Activated CD8-positive, alpha-beta memory T cell treated with anti-CD3 and anti-CD28 coated beads for 4 hours (primary cell): ENCODE results near the gene KPNA3.

ENCODE experiments used
- DNase-seq, 2 donors: peaks; one replicate each; pipeline ENCODE4 v3.0.0-alpha.2; 2020; ENCODE audit warnings: low read depth in 2 of 2

KPNA3 gene

DNA sequence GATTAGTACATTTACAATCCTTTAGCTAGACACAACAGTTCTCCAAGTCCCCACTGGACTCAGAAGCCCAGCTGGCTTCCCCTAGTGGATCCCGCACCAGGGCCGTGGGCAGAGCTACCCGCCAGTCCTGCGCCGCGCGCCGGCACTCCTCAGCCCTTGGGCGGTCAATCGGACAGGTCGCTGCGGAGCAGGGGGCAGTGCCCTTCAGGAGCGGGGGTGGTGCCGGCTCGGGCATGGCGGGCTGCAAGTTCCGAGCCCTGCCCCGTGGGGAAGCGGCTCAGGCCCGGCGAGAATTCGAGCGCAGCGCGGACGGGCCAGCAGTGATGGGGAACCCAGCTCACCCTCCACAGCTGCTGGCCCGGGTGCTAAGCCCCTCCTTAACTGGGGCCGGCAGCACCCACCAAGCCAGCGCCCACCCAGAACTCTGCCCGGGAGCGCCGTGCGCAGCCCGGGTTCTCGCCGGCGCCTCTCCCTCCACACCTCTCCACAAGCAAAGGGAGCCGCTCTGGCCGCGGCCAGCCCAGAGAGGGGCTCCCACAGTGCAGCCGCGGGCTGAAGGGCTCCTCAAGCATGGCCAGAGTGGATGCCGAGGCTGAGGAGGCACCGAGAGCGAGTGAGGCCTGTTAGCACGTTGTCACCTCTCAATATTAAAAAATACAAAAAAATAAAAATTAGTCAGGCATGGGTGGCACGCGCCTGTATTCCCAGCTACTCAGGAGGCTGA lies 114.1 kb downstream of the KPNA3 start:
- DNase-seq, result no peak

DNA sequence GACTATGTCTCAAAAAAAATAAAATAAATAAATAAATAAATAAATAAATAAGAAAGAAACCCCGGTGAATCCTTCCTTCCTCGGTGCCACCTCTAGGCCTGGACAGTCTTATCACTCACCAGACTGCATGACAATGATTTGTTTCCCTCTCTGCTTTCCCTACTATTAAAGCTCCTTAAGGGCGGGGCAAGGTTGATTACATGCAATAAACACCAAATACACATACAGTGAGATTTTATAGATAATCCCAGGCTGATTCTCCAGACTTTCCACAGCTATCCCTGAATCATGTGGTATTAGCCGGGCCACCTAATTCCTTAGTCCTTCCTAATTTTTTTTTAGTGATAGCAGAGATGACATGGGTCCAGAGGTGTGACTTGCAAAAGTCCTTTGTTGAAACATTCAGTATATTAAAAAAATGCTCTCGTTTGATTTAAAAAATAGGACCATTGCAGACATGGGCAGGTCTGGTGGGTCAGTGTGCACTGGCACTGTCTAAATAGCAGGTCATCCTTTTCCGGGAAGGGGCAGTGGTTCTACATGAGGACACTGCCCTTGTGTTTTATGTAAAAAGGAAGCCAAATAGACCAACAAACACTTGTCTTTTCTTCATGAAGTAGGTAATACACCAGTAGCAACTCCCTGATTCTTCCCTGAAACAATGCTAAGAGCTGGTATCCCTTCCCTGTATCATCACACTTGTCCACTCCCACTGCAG lies 115.7 kb downstream of the KPNA3 start:
- DNase-seq, result no peak

DNA sequence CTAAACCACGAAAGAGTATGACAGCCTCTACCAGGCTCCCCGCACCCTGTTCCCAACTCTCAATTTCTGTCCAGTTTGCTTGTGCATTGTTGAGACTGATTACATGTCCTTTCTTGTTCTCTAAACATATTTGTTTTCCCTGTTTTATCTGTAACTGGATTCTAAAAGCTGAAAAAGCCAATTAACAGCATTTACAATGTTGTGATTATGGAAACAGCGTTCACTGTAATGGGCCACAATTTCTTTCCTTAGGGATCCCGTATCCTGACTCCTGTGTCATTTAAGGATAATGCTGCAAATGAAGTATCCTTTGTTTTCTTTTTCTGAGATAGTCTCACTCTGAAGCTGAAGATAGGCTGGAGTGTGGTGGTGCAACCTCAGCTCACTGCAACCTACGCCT lies 121.7 kb downstream of the KPNA3 start:
- no peak for DNase-seq

DNA sequence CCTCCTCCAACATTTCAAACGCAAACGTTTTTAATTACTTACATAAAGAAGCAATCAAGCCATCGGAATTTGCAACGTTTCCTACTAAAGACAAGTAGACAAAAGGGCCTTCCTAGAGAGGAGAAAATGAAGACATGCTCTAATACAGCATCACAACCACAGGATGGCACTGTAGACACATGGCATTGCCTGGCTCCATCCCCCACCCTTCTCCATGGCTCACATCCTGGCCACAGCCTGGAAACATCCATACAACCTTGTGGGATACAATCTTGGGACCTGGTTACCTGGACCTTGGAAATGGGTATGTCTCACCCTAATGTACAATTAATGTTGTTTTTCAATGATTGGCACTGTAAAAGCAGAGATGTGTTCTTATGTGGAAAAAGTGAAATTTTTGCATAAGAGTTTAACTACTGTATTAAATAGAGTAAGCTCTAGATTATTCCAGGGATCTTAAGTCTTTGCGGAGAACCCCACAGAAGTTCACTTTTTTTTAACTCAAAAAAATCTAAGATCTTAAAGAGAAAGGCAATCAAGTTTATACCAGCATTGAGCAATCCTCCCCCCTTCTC lies 122.7 kb downstream of the KPNA3 start:
- DNase-seq, result no peak

DNA sequence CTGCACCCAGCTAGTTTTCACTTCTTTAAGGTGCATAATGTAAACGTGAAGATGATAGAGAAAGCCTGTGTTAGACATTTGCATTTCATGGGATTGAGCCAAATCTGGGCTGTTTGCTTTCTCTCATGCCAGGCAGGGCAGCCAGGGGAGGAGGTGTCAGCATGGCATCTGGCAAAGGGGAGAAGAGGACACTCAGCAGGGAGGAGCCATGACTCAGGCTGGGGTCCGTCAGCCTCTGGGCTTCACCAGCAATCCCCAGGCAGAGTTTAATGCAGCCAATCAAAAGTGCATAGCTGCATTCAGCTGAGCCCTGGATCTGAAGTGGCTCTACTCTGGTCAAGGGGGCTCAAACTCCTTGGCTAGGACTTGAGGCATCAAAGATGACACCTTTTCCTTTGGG lies 124.7 kb downstream of the KPNA3 start:
- DNase-seq, result no peak

DNA sequence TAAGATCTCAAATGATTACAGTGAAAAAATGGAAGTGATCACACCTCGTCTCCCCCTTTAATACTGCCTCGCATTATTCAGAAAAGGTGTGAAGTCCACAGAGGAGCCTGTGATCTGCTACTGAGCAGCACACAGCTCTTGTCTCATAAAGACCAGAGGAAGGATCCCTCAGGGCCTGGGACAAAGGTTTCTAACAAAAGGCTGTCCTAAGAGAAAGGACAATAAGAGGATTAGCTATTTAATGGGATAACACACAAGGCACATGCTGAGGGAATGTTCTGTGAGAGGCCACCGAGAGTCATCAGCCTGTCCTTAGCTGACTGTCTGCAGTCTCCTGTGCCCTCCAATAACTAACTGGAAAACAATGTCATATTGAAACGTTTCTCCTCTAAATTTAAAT lies 127.9 kb downstream of the KPNA3 start:
- no peak for DNase-seq

DNA sequence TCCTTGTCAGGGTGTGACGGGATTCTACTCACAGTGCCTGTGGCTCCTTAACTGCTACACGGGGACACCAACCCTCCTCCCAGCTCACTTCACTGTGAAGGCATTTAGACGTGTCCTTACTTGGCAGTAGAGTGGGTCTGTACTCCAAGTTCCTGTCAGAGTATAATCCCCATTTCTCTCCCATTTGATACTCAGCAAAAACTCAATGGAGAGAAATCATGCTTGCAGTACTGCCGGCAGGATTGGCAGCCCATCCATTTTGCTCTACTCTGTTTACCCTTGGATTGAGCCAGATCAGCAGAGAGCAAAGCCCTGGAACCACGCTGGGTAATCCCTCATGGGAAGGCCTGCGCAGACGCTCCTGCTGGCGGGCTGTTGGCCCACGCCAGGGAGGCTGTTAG lies 135.2 kb downstream of the KPNA3 start:
- DNase-seq, result no peak

DNA sequence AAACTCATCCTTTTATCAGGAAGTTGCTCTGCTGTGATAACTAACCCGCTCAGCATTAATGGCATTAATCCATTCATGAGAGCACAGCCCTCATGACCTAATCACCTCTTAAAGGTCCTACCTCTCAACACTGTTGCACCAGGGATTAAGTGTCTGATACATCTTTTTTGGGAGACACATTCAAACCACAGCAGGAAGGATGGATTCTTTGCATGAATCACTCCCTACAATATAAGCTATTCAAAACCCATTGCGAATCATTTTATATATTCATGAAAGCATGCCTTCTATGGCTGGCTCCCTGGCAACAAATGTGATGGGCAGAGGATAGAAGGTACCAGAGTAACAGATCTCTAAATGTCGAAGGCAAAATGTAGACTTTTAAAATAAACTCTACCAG lies 136.6 kb downstream of the KPNA3 start:
- no peak for DNase-seq

DNA sequence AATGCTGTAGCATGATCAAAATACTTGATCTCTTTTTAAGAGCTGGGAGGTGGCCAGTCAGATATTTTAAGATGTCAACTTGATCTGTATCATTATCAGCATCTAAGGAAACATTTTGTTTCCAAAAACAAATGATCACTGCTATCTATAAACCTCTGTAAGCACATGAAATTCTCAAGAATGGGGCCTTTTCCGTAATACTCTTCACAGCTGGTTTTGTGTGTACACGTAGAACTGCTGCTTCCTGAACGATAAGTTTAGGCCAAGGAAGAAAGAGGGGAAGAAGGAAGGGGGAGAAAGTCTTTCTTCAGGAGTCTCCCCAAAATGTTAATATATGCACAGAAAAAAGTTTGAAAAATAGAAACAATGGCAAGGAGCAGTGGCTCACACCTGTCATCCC lies 138.5 kb downstream of the KPNA3 start:
- DNase-seq, result no peak

DNA sequence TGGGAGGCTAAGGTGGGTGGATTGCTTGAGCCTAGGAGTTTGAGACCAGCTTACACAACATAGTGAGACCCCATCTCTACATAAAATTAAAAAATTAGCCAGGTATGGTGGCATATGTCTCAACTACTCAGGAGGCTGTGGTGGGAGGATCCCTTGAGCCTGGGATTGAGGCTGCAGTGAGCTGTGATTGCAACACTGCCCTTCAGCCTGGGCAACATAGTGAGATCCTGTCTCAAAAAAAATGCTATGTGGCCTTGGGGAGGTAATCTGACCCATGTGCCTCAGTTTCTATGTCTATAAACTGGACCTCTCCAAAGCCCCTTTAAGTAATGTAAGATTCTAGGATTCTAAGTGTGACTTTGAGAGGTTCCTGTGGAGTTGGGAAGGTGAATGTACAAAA lies 139.0 kb downstream of the KPNA3 start:
- DNase-seq, result no peak

DNA sequence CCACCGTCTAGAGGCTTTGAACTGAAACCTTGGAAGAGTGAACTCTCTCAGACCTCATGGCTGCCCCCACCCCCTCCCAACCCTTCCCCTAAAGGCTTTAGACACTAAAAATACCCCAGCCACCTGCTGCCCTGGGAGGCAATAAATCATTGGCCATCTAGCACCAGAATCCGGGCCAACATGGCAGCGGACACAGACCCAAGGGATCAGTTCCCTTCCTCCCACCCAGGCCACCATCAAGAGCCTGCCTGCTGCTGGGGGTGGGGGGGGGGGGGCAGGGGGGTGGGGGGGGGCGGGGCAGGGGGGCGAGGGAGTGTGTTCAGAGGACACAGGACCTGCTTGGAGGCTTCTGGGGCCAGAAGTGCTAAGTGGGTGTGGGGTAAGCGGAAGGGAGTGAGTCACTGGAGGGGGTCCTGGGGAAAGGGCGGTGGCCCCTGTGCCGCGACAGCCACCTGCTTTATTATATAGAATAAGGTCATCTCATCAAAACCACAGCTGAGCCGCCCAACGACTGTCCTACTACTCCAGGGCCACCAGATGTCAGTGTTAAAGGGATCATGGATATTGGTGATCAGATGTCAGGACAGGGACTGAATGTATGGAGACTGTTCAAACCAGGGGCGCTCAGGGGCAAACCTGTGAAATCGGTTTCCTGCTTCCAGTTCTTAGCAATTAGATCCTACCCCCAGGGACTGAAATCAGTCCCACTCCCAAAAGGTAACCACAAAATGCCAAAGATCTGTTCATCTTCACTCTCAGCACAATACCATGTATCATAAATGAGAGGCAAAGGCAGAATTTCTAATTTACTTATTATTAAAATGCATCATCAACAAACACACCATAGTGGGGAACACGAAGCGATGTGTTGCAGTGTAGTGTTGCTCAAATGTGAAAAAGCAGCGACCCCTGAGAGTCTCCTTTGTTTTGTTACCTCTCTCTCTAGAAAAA lies 139.9 kb downstream of the KPNA3 start:
- DNase-seq, result no peak

DNA sequence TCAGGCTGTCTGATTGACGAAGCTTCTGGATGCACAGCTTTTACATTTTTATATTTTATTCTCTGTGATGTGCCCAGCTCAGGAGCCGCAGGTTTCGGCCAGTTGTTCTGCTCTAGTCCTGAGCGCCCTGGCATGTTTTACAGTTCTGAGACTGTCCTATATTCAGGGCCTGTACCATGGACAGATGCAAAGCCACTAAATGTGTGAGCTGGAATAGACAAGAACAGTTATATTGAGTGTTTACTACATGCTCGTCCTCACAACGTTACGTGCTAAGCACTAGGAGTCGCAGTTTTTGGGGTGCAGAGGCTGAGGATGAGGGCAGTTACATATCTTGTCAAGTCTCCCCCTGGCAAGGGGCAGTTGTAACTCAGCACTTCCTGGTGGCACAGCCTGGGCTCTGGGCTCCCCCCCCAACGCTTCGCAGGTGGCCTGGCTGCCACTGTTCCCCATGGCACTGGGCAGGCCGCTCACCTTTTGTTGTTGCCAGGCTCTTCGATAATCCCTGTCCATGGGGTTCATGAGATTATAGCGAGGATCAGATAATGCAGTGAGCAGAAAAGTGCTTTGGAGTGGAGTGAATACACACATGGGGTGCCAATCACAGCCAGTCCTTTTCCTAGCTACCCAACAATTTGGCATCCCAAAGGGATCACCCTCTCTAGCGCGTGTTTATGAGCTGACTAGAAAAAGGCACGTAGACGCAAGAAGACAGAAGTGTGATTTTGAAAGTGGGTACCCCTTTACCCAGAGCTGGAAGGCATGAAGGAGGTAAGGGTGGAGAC lies 140.7 kb downstream of the KPNA3 start:
- no peak for DNase-seq

DNA sequence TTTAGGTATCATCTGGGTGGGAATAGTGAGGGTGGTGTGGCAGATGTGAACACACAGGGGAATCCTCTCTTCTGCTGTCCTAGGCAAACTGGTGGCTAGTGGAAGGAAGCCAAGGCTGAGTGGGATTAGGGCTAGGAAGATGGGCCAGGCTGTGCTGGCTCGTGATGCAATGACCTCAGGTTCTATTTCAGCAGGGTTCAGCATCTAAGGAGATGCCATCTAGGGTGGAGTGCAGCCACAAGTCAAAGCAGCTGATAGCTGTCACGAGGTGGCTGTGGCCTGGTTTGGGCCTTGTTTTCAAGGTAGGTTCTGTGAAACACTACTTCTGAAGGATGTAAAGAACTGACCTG lies 142.5 kb downstream of the KPNA3 start:
- no peak for DNase-seq
